WTC11 (cell line): ENCODE data around the gene TACC2. TPM values are rescaled to one million over a fixed set of nuclear protein-coding genes. Genes with fewer than 3 reads are reported as not detected.

Experiments
- ATAC-seq: fragments of 200-7000 bp; cut with Tn5 transposase; 2 replicates; pipeline ENCODE4 v1.10.0; 2021; ENCODE audit warnings: mild to moderate bottlenecking, moderate library complexity
- CTCF ChIA-PET: fragments of 300-600 bp; sonication (Branson Sonifier 250); formaldehyde crosslinking; loops from one replicate; lab custom pipeline; 2021; ENCODE audit warnings: antibody characterized with exemption; lab: Charles Lee
- POLR2A ChIA-PET: fragments of 350-600 bp; sonication (Branson Sonifier 250); formaldehyde crosslinking; loops from one replicate; lab custom pipeline; 2021; ENCODE audit warnings: antibody characterized with exemption; lab: Charles Lee
- DNase-seq: peaks from one replicate; pipeline ENCODE4 v3.0.0; 2021; ENCODE audit warnings: low spot score
- H3K27ac Mint-ChIP-seq: 2 replicates; pipeline ENCODE4 v1.8.0; 2021; ENCODE audit warnings: mixed read lengths
- H3K27me3 Mint-ChIP-seq: 2 replicates; pipeline ENCODE4 v1.8.0; 2021; ENCODE audit warnings: low read depth, mild to moderate bottlenecking, moderate library complexity, mixed read lengths
- H3K36me3 Mint-ChIP-seq: 2 replicates; pipeline ENCODE4 v1.8.0; 2021; ENCODE audit warnings: mixed read lengths
- H3K4me1 Mint-ChIP-seq: 2 replicates; pipeline ENCODE4 v1.8.0; 2022; ENCODE audit warnings: mixed read lengths
- H3K4me3 Mint-ChIP-seq: 2 replicates; pipeline ENCODE4 v1.8.0; 2021; ENCODE audit warnings: mild to moderate bottlenecking, moderate library complexity, mixed read lengths
- H3K9me3 Mint-ChIP-seq: 2 replicates; pipeline ENCODE4 v1.8.0; 2021; ENCODE audit warnings: mixed read lengths
- CBFB ChIP-seq: sonication (generic); formaldehyde crosslinking; IDR thresholded peaks from 2 replicates; pipeline ENCODE4 v1.8.1; 2022; ENCODE audit warnings: mild to moderate bottlenecking, low read depth, missing genetic modification reagents
- CDX4 ChIP-seq: fragments of 250-450 bp; sonication (Bioruptor Pico); IDR thresholded peaks from 2 replicates; pipeline ENCODE4 v1.9.0; 2021; ENCODE audit warnings: moderate library complexity, mild to moderate bottlenecking, inconsistent platforms, borderline replicate concordance
- CREB1 ChIP-seq: sonication (generic); formaldehyde crosslinking; IDR thresholded peaks from 2 replicates; pipeline ENCODE4 v1.8.0; 2023; ENCODE audit warnings: mild to moderate bottlenecking, missing genetic modification reagents
- CTCF ChIP-seq: fragments of 200-600 bp; IDR thresholded peaks from 2 replicates; pipeline ENCODE4 v1.8.0; 2022; ENCODE audit warnings: antibody characterized with exemption
- E2F4 ChIP-seq: sonication (generic); formaldehyde crosslinking; IDR thresholded peaks from 2 replicates; pipeline ENCODE4 v1.8.1; 2022; ENCODE audit warnings: low read depth, mild to moderate bottlenecking, moderate library complexity, missing genetic modification reagents, borderline replicate concordance
- GABPB1 ChIP-seq: sonication (generic); formaldehyde crosslinking; IDR thresholded peaks from 2 replicates; pipeline ENCODE4 v1.8.1; 2023; ENCODE audit warnings: mild to moderate bottlenecking, missing genetic modification reagents
- HMGA2 ChIP-seq: fragments of 250-450 bp; sonication (Bioruptor Pico); IDR thresholded peaks from 2 replicates; pipeline ENCODE4 v1.4.0; 2021; ENCODE audit warnings: mild to moderate bottlenecking, moderate library complexity
- HMGXB4 ChIP-seq: sonication (generic); formaldehyde crosslinking; IDR thresholded peaks from 2 replicates; pipeline ENCODE4 v1.8.1; 2023; ENCODE audit warnings: mild to moderate bottlenecking, moderate library complexity, missing genetic modification reagents
- MLX ChIP-seq: sonication (generic); formaldehyde crosslinking; IDR thresholded peaks from 2 replicates; pipeline ENCODE4 v1.8.1; 2023; ENCODE audit warnings: mild to moderate bottlenecking, missing genetic modification reagents, moderate library complexity
- NR2C2 ChIP-seq: sonication (generic); formaldehyde crosslinking; IDR thresholded peaks from 2 replicates; pipeline ENCODE4 v1.8.0; 2022; ENCODE audit warnings: mild to moderate bottlenecking, missing genetic modification reagents
- RELA ChIP-seq: sonication (generic); formaldehyde crosslinking; IDR thresholded peaks from 2 replicates; pipeline ENCODE4 v1.8.1; 2022; ENCODE audit warnings: missing genetic modification reagents, mild to moderate bottlenecking, borderline replicate concordance
- RORB ChIP-seq: fragments of 250-450 bp; sonication (Bioruptor Pico); IDR thresholded peaks from 2 replicates; pipeline ENCODE4 v1.9.0; 2021; ENCODE audit warnings: mild to moderate bottlenecking
- SMAD3 ChIP-seq: sonication (generic); formaldehyde crosslinking; IDR thresholded peaks from 2 replicates; pipeline ENCODE4 v1.8.0; 2022; ENCODE audit warnings: missing genetic modification reagents, mild to moderate bottlenecking, borderline replicate concordance
- SOX15 ChIP-seq: fragments of 250-450 bp; sonication (Bioruptor Pico); IDR thresholded peaks from 2 replicates; pipeline ENCODE4 v1.9.0; 2021; ENCODE audit warnings: mild to moderate bottlenecking
- SP1 ChIP-seq: sonication (generic); formaldehyde crosslinking; conservative IDR thresholded peaks from 2 replicates; pipeline ENCODE4 v1.8.1; 2022; ENCODE audit warnings: missing genetic modification reagents
- TEAD1 ChIP-seq: sonication (generic); formaldehyde crosslinking; IDR thresholded peaks from 2 replicates; pipeline ENCODE4 v1.8.0; 2022; ENCODE audit warnings: mild to moderate bottlenecking, missing genetic modification reagents
- ZBTB21 ChIP-seq: sonication (generic); formaldehyde crosslinking; IDR thresholded peaks from 2 replicates; pipeline ENCODE4 v1.8.1; 2023; ENCODE audit warnings: mild to moderate bottlenecking, missing genetic modification reagents, borderline replicate concordance
- ZBTB43 ChIP-seq: sonication (generic); formaldehyde crosslinking; IDR thresholded peaks from 2 replicates; pipeline ENCODE4 v1.8.1; 2023; ENCODE audit warnings: mild to moderate bottlenecking, missing genetic modification reagents
- ZNF219 ChIP-seq: sonication (generic); formaldehyde crosslinking; IDR thresholded peaks from 2 replicates; pipeline ENCODE4 v1.8.0; 2023; ENCODE audit warnings: missing genetic modification reagents, mild to moderate bottlenecking, borderline replicate concordance
- ZNF671 ChIP-seq: fragments of 250-450 bp; sonication (Bioruptor Pico); IDR thresholded peaks from 2 replicates; pipeline ENCODE4 v1.8.0; 2021; ENCODE audit warnings: mild to moderate bottlenecking
- ZSCAN18 ChIP-seq: fragments of 250-450 bp; sonication (Bioruptor Pico); IDR thresholded peaks from 2 replicates; pipeline ENCODE4 v2.1.2; 2022; ENCODE audit warnings: mild to moderate bottlenecking, moderate library complexity
- total RNA-seq: library from RNA; stranded (reverse); gene quantifications from 3 replicates; pipeline ENCODE4 v1.2.3, GENCODE V29; 2021

TACC2 gene
- total RNA-seq, 1 experiment from 2014 or later: 28.9 TPM

GRCh38 chr10:122298206-122298597, 309.2 kb downstream of the TACC2 start:
- no peak overlapping the region for H3K4me3 Mint-ChIP-seq
- no peak for TF ChIP-seq CREB1 (CRISPR knock-in tag)
- TF ChIP-seq RORB (CRISPR knock-in tag): no peak
- TF ChIP-seq ZBTB21 (CRISPR knock-in tag): no peak
- no peak for TF ChIP-seq E2F4 (CRISPR knock-in tag)
- no peak for TF ChIP-seq MLX (CRISPR knock-in tag)
- TF ChIP-seq SMAD3 (CRISPR knock-in tag): no peak
- H3K36me3 Mint-ChIP-seq: no peaks in the 10 kb centered on the region
- peaks cover 11% of the 10 kb centered on the region for H3K4me1 Mint-ChIP-seq
- no peak for DNase-seq
- no peak overlapping the region for H3K27ac Mint-ChIP-seq
- POLR2A ChIA-PET: interaction anchor here (0.8 kb wide), 1 partner anchor 137 kb away, joined by 3 read pairs; no protein-coding TSS in a partner anchor
- CTCF ChIA-PET: interaction anchor here (0.6 to 3.9 kb wide), 47 partner anchors 10 to 1704 kb away, joined by 3 to 86 read pairs (median 5); partner anchors contain the start of genes NSMCE4A and PLEKHA1
- H3K27me3 Mint-ChIP-seq: no peaks in the 10 kb centered on the region
- no peak for ATAC-seq
- peaks cover 3% of the 10 kb centered on the region; the same call in 1 of the 2 replicates for H3K9me3 Mint-ChIP-seq

- H3K4me1 Mint-ChIP-seq: peaks cover 14% of the 10 kb centered on the region
- no peak overlapping the region for H3K27ac Mint-ChIP-seq
- ATAC-seq (peak; percentile 95), DNase-seq (peak; percentile 76)
- CTCF ChIA-PET: interaction anchor here (0.6 to 3.9 kb wide), 66 partner anchors 8 to 415 kb away, joined by 3 to 86 read pairs (median 4); partner anchors contain the start of genes ARMS2, BTBD16, NSMCE4A and PLEKHA1
- peak overlapping the region; percentile 33; the same call in 1 of the 2 replicates for H3K4me3 Mint-ChIP-seq
- peaks cover 3% of the 10 kb centered on the region; the same call in 1 of the 2 replicates for H3K9me3 Mint-ChIP-seq
- no peaks in the 10 kb centered on the region for H3K36me3 Mint-ChIP-seq
- no peaks in the 10 kb centered on the region for H3K27me3 Mint-ChIP-seq
- POLR2A ChIA-PET: interaction anchor here (0.8 kb wide), 1 partner anchor 137 kb away, joined by 3 read pairs; no protein-coding TSS in a partner anchor
- no peak for TF ChIP-seq ZNF671
- TF ChIP-seq SOX15 (CRISPR knock-in tag): no peak
- TF ChIP-seq CTCF: peak; percentile 85
- 0 out of 2 replicates have a peak, but pooled peaks have one; percentile 16 for TF ChIP-seq HMGXB4 (CRISPR knock-in tag)
Measured at GRCh38 chr10:122298598-122299301, 309.8 kb downstream of the TACC2 start.

GRCh38 chr10:122299423-122300075, 310.6 kb downstream of the TACC2 start:
- Mint-ChIP-seq H3K27ac (no peak overlapping the region), H3K9me3 (peaks cover 3% of the 10 kb centered on the region; the same call in 1 of the 2 replicates), H3K36me3 (no peaks in the 10 kb centered on the region), H3K4me1 (peaks cover 14% of the 10 kb centered on the region), H3K27me3 (no peaks in the 10 kb centered on the region), H3K4me3 (no peak overlapping the region)
- POLR2A ChIA-PET: no interaction called here
- no peak for ATAC-seq
- CTCF ChIA-PET: interaction anchor here (0.6 to 3.9 kb wide), 63 partner anchors 7 to 404 kb away, joined by 3 to 86 read pairs (median 4); partner anchors contain the start of genes ARMS2, BTBD16, NSMCE4A and PLEKHA1
- no peak for DNase-seq
- TF ChIP-seq ZBTB43 (CRISPR knock-in tag) (no peak), NR2C2 (CRISPR knock-in tag) (no peak), RELA (no peak), SP1 (CRISPR knock-in tag) (no peak), ZNF219 (CRISPR knock-in tag) (no peak), HMGA2 (CRISPR knock-in tag) (no peak), ZSCAN18 (no peak), TEAD1 (CRISPR knock-in tag) (no peak), CDX4 (CRISPR knock-in tag) (no peak), GABPB1 (CRISPR knock-in tag) (no peak), CBFB (CRISPR knock-in tag) (no peak)
